Hematopoietic multipotent progenitor cell (in vitro differentiated cells): ENCODE data around the gene ZDHHC14. TPM values are rescaled to one million over a fixed set of nuclear protein-coding genes. Genes with fewer than 3 reads are reported as not detected.

Source experiments
- DNase-seq, 3 donors: peaks; one replicate each; pipeline ENCODE4 v3.0.0-alpha.2; 2011 to 2015; ENCODE audit warnings: low read depth in 2 of 3, low spot score in 2 of 3
- total RNA-seq: library from RNA; depleted of rRNA; stranded (reverse); fragments of >200 nt; gene quantifications from one replicate; pipeline ENCODE4 v1.2.3, GENCODE V29; 2012

The ZDHHC14 gene
- total RNA-seq, 1 donor = 5.9 TPM

GRCh38 chr6:157629220-157629619, 248.2 kb downstream of the ZDHHC14 start:
- peak in 1 of 3 donors; percentile 33 for DNase-seq

DNA sequence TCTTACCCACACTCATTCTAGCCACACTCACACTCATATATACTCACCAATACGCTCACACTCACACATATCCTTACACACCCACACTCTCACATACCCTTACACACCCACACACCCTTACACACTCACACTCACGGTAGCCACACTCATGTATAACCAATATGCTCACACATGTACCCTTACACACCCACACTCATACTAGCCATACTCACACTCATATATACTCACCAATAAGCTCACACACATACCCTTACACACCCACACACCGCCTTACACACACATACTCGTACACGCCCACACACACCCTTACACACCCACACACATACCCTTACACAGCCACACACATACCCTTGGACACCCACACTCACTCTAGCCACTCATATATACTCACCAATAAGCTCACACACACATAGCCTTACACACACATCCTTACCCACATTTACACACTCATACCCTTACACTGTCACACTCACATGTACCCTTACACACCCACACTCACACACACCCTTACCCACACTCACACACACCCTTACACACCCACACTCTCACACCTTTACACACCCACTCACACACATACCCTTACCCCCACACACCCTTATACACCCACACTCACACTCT, 249.6 kb downstream of the ZDHHC14 start:
- no peak for DNase-seq

- no peak for DNase-seq
These were observed 250.4 kb downstream of the ZDHHC14 start for GRCh38 chr6:157631412-157631811.

DNA sequence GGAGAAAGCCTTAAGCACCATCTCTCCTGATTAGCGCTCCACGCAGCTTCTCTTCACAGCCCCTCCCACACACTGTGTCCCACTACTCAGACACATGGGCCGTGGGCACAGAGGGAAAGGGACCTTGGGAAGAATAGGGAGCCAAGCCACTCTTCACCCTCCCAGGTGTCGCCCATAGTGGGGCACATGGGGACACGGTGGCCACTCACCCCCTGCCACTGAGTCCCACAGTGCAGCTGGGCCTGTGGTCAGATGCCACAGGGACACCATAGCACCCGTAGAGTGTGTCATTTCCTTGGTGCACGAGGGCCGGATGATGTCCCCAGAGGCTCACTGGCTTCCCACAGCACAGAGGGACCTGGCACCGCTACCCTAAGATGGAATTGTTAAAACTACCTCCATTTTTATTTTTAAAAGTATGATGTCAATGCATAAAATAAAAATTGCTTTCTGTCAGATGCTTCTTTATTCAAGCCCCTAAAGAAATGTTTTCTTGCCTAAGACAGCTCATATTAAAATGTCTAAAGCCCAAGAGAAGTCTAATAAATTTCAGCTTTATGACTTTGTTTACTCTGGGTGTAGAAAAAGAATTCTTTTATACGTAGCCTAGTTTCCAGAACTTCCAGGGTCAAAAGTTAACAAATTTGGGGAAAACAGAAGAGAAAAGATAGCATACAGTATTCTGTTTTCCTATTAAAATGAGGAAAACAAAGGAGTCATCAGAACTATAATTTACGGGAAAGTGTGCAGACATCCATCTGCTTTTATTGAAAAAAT, 251.0 kb downstream of the ZDHHC14 start:
- no peak for DNase-seq

DNA sequence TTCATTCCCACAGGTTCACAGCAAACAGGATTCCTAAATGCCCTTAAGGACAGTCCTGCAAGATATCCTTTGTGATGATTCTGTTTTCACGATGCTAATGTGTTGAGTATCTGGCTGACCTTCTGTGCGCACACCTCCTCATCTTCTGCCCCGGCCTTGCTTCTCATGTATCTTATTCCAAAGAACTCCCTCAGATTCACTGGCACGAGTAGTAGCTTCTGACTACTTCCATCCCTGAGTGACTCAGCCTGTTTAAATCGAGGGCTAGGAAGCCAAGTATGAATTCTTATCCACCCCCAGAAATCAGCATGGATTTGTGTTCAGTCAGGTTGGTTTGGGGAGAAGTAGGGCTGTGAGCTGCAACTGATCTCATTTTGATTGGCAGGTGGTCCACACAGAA, 251.8 kb downstream of the ZDHHC14 start:
- DNase-seq = no peak

GRCh38 chr6:157634546-157634945, 253.6 kb downstream of the ZDHHC14 start:
- no peak for DNase-seq

DNA sequence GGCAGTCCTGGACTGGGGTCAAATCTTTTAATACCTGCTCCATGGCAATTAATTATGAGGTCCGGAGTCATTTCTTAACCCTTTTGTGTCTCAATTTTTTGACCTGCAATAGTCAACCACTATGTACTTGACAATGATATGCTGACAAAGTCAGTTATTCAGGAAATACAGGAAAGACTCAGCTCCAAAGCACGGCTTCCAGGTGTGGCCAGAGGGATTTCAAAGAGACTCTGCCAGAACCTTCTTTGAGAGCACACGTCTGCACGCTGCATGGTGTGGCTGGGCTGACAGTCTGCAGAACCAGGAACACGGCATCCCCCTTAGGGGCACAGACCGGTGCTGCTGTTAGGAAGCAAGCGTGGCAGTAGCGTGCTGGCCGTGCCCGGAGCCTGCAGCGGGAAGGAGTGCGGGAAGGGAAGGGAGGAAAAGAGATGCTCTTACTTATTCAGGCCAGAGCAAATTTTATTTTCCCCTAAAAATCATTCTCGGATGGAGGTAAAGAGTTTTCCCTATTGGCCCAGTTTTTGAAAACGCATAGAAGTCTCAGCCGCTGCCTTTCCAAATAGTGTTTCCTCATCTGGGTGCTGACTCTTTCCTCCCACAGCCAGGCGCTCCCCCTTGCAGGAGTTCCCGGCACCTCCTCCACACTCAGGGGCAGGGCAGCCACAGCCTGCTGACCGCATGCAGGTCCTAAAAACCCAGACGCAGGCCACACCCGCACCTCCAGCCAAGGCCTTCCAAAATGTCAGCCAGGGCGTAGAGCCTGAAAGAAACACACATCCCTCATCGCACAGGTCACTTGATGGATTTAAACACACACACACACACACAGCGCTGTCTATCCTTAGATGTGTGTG, 254.6 kb downstream of the ZDHHC14 start:
- DNase-seq = no peak

DNA sequence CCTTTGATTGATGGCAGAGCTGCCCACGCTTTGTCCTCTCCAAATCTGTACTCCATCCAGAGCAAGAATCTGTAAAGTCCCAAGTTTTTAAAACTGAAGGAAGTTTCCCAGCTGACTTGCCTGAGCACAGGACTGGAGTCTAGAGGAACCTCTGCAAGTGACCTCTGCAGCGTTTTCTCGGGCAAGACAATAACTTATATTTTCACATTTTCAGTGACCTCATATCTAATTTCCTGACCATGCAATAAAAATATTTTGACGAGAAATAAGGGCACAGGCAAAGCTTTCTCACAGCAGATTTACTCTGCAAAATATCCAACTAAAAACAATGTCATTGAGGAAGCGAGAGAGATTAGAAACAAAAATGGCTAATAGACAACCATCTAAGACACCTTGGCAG, 256.5 kb downstream of the ZDHHC14 start:
- no peak for DNase-seq

DNA sequence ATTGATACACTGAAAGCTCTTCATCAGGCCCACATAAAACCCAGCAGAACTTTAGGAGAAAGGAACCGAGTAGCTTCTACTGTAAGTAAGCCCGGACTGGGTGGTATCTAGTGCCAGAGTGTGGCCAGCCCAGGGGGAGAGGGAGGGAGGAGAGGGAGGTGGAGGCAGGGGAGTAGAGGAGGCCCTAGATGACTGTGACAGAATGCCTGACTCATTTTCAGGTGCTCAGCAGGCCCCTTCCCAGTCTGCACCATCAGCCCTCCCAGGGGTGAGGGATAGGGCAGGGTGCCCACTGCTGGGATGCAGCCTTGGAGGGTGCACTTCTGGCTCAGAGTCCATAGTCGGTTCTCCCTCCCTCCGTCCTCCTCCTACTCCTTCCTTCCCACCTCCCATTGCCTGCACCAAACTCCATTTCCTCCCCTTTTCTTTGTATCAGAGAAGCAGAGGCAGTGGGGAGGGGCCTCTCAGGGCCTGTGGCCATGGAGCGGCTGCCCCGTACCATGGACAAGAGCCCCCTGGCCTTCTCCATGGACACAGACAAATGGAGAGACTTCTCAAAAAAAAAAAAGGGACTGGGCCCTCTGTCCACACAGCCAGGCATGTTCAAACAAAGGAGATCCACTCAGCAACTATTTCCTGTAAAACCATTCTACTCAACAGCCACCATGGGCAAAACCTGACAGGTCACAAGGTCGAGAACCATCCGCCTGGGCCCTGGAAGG, 257.1 kb downstream of the ZDHHC14 start:
- no peak for DNase-seq

DNA sequence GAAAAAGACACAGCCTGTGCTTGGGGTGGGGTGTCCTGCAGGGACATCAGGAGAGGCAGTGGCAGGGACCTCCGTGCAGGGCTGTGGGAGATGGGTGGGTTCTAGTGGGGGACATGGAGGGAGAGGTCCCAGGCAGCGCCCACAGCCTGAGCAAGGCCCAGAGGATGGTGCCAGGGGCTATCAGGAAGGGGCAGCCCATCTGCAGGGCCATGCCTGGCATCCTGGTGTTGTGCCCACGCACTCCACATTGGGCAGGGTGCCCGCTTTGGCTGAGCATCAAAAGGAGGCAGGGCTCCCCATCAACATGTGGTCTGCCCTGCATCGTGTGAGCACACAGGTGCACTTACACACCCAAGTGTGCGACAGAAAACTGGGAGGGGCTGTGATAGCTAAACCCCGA, 257.8 kb downstream of the ZDHHC14 start:
- DNase-seq = no peak

DNA sequence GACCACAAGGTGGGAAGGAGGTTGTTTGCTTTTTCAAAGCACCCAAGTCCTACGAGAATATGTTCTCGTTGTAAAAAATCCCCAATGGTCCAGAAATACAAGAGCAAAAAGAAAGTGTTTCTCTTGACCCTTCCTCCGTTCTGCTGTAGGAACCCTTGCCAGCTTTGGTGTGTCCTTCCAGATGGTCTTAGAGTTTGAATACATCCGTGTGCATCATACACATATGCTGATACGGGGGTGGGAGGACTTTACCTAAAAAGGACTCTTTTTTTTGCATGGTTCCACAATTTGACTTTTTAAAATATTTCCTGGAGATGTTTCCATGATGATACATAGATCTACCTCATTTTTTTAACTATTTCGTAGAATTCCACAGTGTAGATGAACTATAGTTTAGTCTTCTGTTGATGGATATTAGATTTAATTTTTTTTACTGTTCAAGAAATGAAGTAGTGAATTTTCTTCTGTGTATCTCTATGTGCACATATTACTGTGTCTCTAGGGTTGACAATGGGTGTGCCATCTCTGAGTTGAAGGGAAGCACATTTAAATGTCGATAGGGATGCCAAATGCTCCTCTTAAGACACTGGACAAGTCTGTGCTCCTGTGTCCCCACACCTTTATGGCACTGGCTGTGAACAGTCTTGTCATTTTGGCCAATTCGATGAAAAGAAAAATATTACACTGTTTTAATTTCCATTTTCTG, 259.9 kb downstream of the ZDHHC14 start:
- no peak for DNase-seq

GRCh38 chr6:157641837-157642236, 260.8 kb downstream of the ZDHHC14 start:
- no peak for DNase-seq

GRCh38 chr6:157642736-157643135, 261.7 kb downstream of the ZDHHC14 start:
- no peak for DNase-seq

- peak in 1 of 3 donors; percentile 56 for DNase-seq
These were observed 263.2 kb downstream of the ZDHHC14 start for GRCh38 chr6:157644043-157644810.

DNA sequence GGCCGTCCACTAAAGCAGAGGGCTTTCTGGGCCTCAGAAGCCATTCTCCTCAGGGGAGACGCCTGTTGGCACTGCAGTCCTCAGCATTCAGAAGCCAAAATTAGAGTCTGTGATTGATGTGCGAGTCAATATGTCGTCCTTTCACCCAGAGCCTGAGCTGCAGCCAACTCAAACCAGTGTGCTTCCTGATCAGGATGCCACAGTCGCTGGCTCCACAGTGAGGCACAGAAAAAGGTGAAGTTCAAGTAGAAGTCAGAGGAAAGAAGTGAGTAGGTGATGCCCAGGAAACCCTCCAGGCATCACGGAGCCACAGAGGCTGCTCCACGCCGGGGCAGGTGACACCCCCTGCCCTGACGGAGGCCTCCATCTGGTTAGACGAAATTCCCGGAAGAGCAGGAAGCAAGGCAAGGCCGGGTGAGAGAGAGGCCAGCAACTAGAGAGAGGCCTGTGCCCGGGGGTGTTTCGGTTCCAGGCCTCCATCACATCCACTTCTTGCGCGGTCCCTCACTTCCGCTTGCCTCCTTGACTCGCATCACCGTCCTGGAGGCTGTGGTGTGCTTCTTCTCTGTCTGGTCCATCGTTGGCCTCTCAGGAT, 264.3 kb downstream of the ZDHHC14 start:
- DNase-seq = peak in 1 of 3 donors; percentile 40

DNA sequence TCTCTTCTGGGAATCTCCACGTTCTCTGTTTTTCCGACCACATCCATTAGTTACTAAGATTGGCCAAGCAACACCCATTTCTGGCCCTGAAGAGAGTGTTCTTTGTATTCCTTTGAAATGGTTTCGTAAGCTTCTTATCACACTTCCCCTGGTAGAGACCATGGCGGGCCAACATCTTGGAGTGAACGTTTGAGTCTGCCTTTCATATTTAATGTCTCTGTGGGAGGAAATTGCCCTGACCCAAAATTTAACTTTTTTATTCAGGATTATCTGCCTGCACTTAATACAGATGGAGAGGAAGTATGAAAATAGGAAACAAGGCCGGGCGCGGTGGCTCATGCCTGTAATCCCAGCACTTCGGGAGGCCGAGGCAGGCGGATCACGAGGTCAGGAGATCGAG, 265.0 kb downstream of the ZDHHC14 start:
- peak in 1 of 3 donors; percentile 65 for DNase-seq

DNA sequence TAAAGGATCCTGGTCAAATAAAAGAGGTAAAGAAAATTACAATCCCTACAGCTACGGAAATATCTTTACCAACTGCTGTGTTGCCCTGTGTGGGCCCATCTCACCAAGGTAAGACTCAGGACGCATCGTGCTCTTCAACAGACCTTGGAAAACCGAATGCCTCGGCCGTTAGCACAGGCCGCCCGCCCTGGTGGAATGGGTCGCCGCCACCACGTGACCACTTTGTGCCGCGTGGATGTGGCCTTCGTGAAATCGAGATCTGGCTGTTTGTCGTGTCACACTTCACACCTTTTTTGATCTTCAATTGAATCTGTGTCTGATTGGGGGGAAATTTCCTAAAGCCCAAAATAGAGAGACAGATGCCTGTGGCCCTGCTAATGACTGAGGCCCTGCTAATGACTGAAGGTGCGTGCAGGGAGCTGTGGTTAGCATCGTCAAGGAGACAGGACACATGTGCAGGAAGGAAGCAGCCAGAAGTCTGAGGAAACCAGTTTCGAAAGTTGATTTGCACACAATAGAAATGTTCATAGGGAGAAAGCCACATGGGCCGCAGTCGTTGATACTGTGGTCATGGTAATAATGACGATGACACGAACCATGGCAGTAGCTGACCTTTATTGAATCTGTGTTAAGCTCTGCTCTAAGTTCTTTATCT, 266.4 kb downstream of the ZDHHC14 start:
- peak in 2 of 3 donors; percentile 75 to 88 for DNase-seq

- DNase-seq = no peak
These were observed 267.6 kb downstream of the ZDHHC14 start for GRCh38 chr6:157648561-157648960.
